Mucosa of rectum (tissue), 2 donors: ENCODE data around the gene ANKRD33B.
"Not testable (repeated sequence)": the region's sequence is repeated elsewhere in the genome, so short reads cannot be mapped to it uniquely, and the experiment has no call there.

ENCODE experiments used
- H3K27ac ChIP-seq, 2 donors: one replicate each; pipeline ENCODE4 v1.7.0; 2013; ENCODE audit warnings: inconsistent platforms in 2 of 2, low read depth in 2 of 2, low read length in 2 of 2
- H3K27me3 ChIP-seq, 2 donors: one replicate each; pipeline ENCODE4 v1.7.0; 2013; ENCODE audit warnings: low read length in 2 of 2; ENCODE audit not compliant: control insufficient read depth in 2 of 2, insufficient read depth in 2 of 2
- H3K36me3 ChIP-seq, 2 donors: one replicate each; pipeline ENCODE4 v1.7.0; 2013; ENCODE audit warnings: low read length in 2 of 2; ENCODE audit not compliant: control insufficient read depth in 2 of 2, insufficient read depth in 2 of 2
- H3K4me1 ChIP-seq, 2 donors: one replicate each; pipeline ENCODE4 v1.7.0; 2013; ENCODE audit warnings: low read length in 2 of 2, mild to moderate bottlenecking in 1 of 2; ENCODE audit not compliant: control insufficient read depth in 2 of 2, insufficient read depth in 2 of 2
- H3K4me3 ChIP-seq, 2 donors: one replicate each; pipeline ENCODE4 v1.7.0; 2013; ENCODE audit warnings: low read length in 2 of 2
- H3K9ac ChIP-seq, 2 donors: one replicate each; pipeline ENCODE4 v1.7.0; 2013; ENCODE audit warnings: low read length in 2 of 2, low read depth in 1 of 2, mild to moderate bottlenecking in 1 of 2
- H3K9me3 ChIP-seq, 2 donors: one replicate each; pipeline ENCODE4 v1.7.0; 2013; ENCODE audit warnings: low read length in 2 of 2; ENCODE audit not compliant: control insufficient read depth in 2 of 2
- donor health status: healthy.
- donor health status: Normal muscosa, but diverticular disease.

Gene ANKRD33B

GRCh38 chr5:10601246-10602030 lies 37.6 kb downstream of the ANKRD33B start:
- Histone ChIP-seq H3K27ac (peak overlapping the region; percentile 39 to 54), H3K36me3 (no peaks in the 10 kb centered on the region), H3K9me3 (no peaks in the 10 kb centered on the region), H3K4me1 (peaks cover 3 to 10% of the 10 kb centered on the region in 2 donors), H3K4me3 (peak overlapping the region in 1 of 2 donors; percentile 30), H3K9ac (no peak overlapping the region), H3K27me3 (no peaks in the 10 kb centered on the region)

- Histone ChIP-seq H3K4me1 (peaks cover 6 to 13% of the 10 kb centered on the region in 2 donors), H3K9ac (no peak overlapping the region), H3K27ac (peak overlapping the region; percentile 39 to 54)
These were observed 38.3 kb downstream of the ANKRD33B start for GRCh38 chr5:10602031-10602806.

GRCh38 chr5:10604975-10605374 lies 41.1 kb downstream of the ANKRD33B start:
- no peaks in the 10 kb centered on the region for H3K9me3 ChIP-seq
- no peaks in the 10 kb centered on the region for H3K27me3 ChIP-seq
- no peak overlapping the region for H3K4me3 ChIP-seq
- peaks cover 11 to 20% of the 10 kb centered on the region in 2 donors for H3K4me1 ChIP-seq
- no peak overlapping the region for H3K9ac ChIP-seq
- no peaks in the 10 kb centered on the region for H3K36me3 ChIP-seq
- no peak overlapping the region for H3K27ac ChIP-seq

More at GRCh38 chr5:10602031-10602806, 38.3 kb downstream of the ANKRD33B start:
- Histone ChIP-seq H3K9me3 (no peaks in the 10 kb centered on the region), H3K27me3 (no peaks in the 10 kb centered on the region), H3K36me3 (no peaks in the 10 kb centered on the region), H3K4me3 (no peak overlapping the region)

GRCh38 chr5:10606632-10607022 lies 42.8 kb downstream of the ANKRD33B start:
- not testable (repeated sequence) for H3K9ac ChIP-seq, H3K4me3 ChIP-seq

GRCh38 chr5:10607023-10607665 lies 43.3 kb downstream of the ANKRD33B start:
- no peaks in the 10 kb centered on the region for H3K27me3 ChIP-seq
- no peaks in the 10 kb centered on the region for H3K36me3 ChIP-seq
- no peak overlapping the region for H3K9ac ChIP-seq
- H3K4me3 ChIP-seq: peak overlapping the region in 1 of 2 donors; percentile 8
- peaks cover 8 to 9% of the 10 kb centered on the region in 2 donors for H3K4me1 ChIP-seq
- no peaks in the 10 kb centered on the region for H3K9me3 ChIP-seq
- H3K27ac ChIP-seq: peak overlapping the region; percentile 33 to 65

More at GRCh38 chr5:10606632-10607022, 42.8 kb downstream of the ANKRD33B start:
- not testable (repeated sequence) for H3K27me3 ChIP-seq, H3K9me3 ChIP-seq, H3K36me3 ChIP-seq
- Histone ChIP-seq H3K4me1 (peaks cover 8 to 13% of the 10 kb centered on the region in 2 donors), H3K27ac (peak overlapping the region in 1 of 2 donors; percentile 33)

GRCh38 chr5:10607666-10608073 lies 43.8 kb downstream of the ANKRD33B start:
- Histone ChIP-seq H3K9me3 (no peaks in the 10 kb centered on the region), H3K27me3 (no peaks in the 10 kb centered on the region), H3K4me3 (peak overlapping the region in 1 of 2 donors; percentile 8), H3K4me1 (peaks cover 8 to 9% of the 10 kb centered on the region in 2 donors), H3K27ac (peak overlapping the region; percentile 33 to 65), H3K9ac (no peak overlapping the region), H3K36me3 (no peaks in the 10 kb centered on the region)

- peak overlapping the region; percentile 6 to 33 for H3K27ac ChIP-seq
- H3K4me1 ChIP-seq, H3K27me3 ChIP-seq, H3K36me3 ChIP-seq, H3K9ac ChIP-seq, H3K9me3 ChIP-seq: not testable (repeated sequence)
- peak overlapping the region in 1 of 2 donors; percentile 8 for H3K4me3 ChIP-seq
These were observed 44.2 kb downstream of the ANKRD33B start for GRCh38 chr5:10608081-10608480.

- H3K4me1 ChIP-seq: peaks cover 8 to 9% of the 10 kb centered on the region in 2 donors
- no peak overlapping the region for H3K27ac ChIP-seq
- H3K9ac ChIP-seq: no peak overlapping the region
- no peak overlapping the region for H3K4me3 ChIP-seq
- no peaks in the 10 kb centered on the region for H3K27me3 ChIP-seq
- no peaks in the 10 kb centered on the region for H3K36me3 ChIP-seq
- no peaks in the 10 kb centered on the region for H3K9me3 ChIP-seq
These were observed 46.2 kb downstream of the ANKRD33B start for GRCh38 chr5:10610058-10610457.

GRCh38 chr5:10611290-10611689 lies 47.4 kb downstream of the ANKRD33B start:
- no peaks in the 10 kb centered on the region for H3K27me3 ChIP-seq

GRCh38 chr5:10612251-10612650 lies 48.4 kb downstream of the ANKRD33B start:
- Histone ChIP-seq H3K4me3 (no peak overlapping the region), H3K9me3 (no peaks in the 10 kb centered on the region), H3K36me3 (no peaks in the 10 kb centered on the region), H3K4me1 (peaks cover 5 to 6% of the 10 kb centered on the region in 2 donors), H3K27me3 (no peaks in the 10 kb centered on the region), H3K27ac (no peak overlapping the region), H3K9ac (no peak overlapping the region)

More at GRCh38 chr5:10611290-10611689, 47.4 kb downstream of the ANKRD33B start:
- Histone ChIP-seq H3K4me3 (no peak overlapping the region), H3K9ac (no peak overlapping the region), H3K4me1 (peaks cover 8 to 9% of the 10 kb centered on the region in 2 donors), H3K36me3 (no peaks in the 10 kb centered on the region), H3K27ac (no peak overlapping the region), H3K9me3 (no peaks in the 10 kb centered on the region)
